HG02938 (cell line): Measurements from ENCODE around the gene GRM2.

Experiments
- ATAC-seq: cut with Tn5 transposase; IDR thresholded peaks from one replicate; pipeline ENCODE4 v1.9.1; 2021; ENCODE audit warnings: mild to moderate bottlenecking, moderate library complexity; ENCODE audit not compliant: unreplicated experiment

GRM2 gene

DNA sequence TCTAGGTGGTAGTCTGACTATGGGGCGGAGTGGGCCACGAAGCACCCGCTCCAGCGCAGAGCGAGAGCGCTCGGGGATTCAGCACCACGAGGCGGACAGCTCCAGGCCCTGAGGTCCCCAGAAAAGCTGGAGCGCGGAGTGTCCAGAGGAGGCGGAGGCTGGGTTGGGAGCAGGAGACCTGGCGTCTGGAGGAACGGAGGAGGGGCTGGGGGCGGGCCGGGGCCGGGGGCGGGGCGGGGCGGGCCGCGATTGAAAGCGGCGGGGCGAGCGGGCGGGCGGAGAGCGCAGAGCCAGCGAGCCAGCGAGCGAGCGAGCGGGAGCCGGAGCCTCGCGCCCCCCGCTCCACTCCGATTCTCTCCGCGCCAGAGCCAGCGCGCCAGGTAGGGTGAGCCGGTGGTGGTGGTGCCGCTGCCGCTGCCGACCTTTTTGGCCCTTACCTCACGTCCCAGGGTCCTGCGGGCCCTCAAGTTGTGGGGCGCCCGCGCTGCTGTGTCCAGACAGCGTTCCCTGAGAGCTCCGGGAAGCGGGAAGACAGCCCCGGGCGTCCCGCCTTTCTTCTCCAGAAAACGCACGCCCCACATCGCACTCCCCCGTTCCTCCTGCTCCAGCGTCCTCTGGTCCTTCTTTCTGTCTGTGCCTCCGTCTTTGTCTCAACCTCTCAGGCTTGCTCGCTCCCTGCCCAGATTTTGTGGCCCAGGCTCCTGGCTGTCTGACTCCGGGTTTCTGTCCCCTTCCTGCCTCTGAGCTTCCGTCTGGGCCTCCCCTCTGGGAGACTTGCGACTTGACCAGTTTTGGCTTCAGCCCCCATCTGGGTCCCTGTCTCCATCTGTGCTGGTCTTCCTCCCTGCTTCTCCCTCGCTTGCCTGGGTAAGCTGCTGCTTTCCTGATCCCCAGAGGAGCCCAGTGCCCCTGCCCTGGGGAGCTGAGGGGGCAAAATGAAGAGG, at the start of gene GRM2:
Gene GRM2 (plus strand): TSS at position 281 of the 944 bp plus-strand sequence. CDS start 1,916 bp downstream, outside the sequence.
- ATAC-seq: no peak

DNA sequence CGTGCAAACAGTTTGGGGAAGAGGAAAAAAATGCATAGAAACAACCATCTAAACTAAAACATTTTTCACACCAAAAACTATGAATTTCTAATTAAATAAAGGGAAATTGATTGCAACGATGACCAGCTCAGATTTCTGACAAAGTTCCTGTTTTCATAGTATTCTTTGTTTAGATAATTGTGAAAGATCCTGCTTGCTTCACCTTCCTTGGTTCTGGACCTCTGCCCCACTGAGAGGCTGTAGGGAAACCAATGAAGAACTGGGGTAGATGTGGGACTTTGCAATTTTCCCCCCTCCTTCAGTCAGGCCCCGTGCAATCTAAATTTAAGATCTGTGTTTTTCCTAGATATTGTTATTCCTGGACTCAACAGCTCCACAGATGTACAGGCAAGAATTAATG, 49.6 kb upstream of the GRM2 start:
- no peak for ATAC-seq

DNA sequence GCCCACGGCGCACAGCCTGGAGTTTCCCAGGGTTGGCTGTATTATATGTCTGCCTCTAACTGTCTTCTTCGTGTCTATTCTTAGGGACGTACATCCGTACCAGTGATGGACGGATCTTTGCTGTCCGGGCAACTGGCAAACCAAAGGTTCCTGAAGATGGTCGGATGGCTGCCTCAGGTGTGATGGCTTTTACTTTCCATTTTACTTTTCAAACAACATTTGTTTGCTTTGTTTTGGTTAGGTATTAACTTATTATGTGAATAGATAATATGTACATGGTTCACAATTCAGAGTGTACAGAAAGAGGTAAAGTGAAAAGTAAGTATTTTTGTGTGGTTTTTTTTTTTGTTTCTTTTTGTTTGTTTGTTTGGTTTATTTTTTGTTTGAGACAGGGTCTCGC, 46.9 kb upstream of the GRM2 start:
- no peak for ATAC-seq

DNA sequence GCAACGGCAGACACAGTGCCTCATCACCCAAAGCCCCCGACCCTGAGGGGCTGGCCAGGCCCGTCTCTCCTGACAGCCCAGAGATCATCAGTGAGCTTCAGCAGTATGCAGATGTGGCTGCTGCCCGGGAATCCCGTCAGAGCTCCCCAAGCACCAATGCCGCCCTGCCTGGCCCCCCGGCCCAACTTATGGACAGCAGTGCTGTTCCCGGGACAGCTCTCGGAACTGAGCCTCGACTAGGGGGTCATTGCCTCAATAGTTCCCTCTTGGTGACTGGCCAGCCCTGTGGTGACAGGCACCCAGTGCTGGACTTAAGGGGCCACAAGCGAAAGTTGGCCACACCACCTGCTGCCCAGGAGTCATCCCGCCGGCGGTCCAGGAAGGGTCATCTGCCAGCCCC, 44.4 kb upstream of the GRM2 start:
- ATAC-seq: no peak

DNA sequence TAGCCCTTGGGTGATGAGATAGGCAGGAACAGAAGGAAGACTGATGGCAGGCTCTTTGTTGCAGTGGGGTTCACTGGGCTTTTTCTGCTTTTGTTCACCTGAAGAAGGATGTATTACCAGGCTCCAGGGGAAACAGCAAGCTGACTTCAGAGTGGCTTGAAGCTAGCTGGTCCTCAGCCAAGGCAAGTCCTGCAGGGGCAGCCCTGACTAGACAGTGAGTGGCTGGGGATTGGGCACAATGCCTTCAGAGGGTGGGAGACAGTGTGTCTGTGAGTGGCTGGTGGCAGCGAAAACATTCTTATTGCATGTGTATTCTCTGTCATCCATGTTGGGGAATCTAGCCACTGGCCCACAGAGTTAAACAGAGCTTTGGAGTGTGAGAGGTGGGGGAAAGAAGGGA, 38.1 kb upstream of the GRM2 start:
- ATAC-seq: no peak

DNA sequence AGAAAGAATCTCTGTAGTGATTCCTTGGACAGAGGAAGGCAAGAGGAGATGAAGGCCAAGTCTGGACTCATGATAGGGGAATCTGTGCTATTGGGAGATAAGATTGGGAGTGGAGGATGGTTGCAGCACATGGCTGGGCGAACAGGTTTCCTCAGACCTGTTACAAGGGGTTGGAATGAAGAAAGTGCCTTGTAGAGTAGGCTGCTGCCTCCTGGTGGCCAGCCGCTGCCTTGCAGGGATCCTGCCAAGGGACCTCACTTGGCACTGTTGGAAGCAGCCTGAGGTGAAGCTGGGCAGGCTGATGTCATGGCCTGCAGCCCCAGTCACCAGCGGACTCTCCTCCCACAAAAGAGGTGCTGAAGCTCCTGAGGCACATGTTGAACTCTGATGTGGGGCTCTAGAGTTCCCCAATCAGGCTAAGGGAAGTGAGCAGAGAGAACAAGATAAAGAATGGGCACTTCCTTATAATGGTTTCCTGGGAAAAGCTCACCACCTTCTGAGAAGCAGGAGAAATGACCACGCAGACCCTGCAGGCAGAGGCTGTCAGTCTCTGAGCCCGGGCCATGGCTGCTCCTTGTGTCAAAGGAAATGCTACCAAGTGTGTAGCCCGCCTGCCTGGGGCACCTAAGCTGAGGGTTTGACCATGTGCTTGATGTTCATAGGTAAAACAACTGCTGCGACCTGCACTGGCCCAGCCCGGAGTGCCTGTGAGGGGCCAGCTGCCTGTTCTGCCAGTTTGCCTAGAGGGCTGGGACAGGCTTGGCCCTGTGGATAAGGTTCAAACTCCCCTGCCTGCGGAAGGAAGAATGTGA, 37.4 kb upstream of the GRM2 start:
- no peak for ATAC-seq

GRCh38 chr3:51670053-51670822, 36.6 kb upstream of the GRM2 start:
- no peak for ATAC-seq

DNA sequence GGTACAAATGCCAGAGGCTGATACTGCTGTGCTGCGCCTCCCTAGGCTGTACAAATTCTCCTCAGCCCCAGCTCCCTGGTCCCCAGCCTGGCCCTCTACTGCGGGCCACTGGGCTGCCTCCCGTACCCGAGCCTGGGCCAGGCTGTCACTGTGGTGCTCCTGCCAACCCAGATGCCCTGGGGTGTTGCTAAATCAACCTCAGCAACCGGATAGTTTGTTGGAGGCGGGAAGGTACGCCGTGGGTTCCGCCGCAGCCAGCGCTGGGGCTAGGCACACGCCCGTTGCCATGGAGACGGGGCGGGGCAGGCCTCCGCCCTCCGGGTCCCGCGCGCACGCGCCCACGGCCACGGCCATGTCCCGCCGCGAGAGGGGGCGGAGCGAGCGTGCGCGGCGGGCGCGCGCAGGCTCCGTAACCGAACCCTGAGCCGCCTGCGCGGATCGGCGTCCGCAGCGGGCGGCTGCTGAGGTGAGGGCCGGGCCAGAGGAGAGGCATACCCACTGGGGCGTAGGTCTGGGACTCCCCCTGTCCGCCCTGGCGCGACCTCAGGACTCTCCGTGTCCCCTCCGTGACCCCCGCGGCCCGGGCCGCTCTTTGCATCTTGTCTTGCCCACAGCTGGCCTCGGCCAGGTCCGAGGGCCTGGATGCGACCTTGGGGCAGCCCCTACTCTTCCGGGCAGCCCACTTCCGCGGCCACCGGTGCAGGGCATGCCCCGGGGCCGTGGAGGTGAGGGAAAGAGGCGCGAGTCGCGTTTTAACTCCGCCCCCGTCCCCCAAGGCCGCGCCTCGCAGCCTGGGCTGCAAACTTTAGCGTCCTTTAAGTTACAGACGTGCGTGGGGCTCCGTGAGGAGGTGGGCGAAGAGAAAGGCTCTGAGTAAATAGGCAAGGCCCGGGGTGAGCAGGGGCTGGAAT, 35.8 kb upstream of the GRM2 start, which contains the start of gene TEX264:
Gene TEX264 (plus strand): TSS at position 430 of the 911 bp plus-strand sequence. CDS start 3,053 bp downstream, outside the sequence.
- ATAC-seq: peak; percentile 65

GRCh38 chr3:51671734-51672475, 35.0 kb upstream of the GRM2 start:
- ATAC-seq: peak; percentile 39

DNA sequence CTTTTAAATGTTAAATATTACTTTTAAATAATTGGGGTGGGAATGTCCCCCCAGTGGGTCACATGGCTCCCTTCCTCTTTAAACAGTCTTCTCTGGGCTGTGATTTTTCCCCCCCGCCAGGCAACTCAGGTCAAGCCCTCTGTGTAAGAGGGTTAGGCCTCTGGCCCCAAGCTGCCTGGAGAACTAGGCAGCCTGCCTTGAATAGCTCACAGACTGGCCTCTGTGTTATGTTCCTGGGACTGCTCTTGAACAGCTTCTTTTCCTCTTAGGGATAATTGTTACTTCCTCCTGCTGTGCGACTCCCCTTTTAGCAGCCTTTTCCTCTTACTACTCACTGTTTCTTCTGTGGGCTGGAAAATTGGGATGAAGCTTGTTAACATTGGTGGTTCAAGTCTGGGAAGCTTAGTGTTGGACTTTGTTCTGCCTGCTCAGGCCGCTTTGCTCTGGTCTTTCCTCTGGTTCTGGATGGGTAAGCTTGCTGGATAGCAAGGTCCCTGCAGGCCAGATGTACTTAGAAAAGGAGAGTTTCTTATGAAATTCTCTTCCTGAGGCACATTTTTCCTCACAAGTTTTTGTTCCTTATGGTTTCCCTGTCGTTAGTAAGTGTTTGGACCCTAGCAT, 33.6 kb upstream of the GRM2 start:
- no peak for ATAC-seq

GRCh38 chr3:51673802-51674654, 32.8 kb upstream of the GRM2 start:
- ATAC-seq: no peak

- ATAC-seq: no peak
Observed at GRCh38 chr3:51675201-51675611, 31.7 kb upstream of the GRM2 start.

- ATAC-seq: no peak
Observed at GRCh38 chr3:51676102-51676640, 30.7 kb upstream of the GRM2 start.

- no peak for ATAC-seq
Observed at GRCh38 chr3:51677358-51677757, 29.5 kb upstream of the GRM2 start.

DNA sequence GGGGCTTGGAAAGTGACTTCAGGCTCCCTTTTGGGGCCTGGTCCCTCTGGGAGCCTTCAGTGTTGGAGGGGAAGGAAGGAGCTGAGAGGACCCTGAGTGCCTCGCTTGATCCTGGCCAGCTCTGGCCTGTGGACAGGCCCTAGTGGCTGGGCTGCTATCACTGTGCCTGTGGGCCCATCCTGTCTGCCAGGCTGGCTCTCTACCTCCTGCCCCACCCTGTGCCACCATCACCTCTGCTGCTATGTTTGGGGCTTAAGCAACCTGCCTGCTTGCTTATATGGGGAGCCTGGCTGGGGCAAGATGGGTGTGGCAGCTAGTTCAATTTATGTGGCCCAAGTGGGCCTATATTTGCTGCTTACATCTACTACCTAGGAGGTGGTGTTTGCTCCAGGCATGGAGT, 28.7 kb upstream of the GRM2 start:
- ATAC-seq: no peak

DNA sequence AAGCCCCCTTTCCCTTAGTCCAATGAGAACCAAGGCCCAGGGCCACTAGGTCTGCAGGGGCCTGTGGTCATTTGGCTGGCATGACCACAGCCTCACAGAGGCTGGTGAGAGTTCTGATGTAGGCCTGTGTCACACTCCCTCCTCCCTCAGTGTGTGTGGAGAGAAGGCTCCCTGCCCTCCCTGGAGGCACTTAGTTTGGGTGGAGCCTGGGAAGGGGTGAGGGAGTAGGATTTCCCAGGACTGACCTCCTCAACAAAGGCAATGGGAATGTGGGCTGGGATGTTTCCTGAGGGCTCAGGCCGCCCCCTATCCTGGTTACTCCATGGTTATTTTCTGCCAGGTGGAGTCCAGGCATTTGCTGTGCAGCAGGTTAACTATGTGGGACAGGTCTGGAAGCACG, 28.2 kb upstream of the GRM2 start:
- ATAC-seq: no peak

DNA sequence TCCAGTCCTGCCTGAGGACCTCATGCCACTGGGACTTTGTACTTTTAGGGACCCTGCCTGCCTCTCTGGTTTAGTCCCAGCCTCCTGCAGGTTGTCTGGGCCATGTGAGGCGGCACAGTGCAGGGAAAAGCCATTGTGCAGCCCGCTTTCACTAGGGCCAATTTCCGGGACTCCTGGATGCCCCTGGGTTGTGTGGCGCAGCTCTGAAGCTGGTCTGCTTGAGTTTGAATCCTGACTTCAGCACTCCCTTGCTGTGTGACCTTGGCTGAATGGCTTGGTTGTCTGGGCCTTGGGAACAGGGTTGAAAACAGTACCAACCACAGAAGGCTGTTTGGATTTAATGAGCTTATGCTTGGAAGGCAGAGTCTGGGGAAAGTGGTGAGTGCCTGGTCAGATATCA, 27.6 kb upstream of the GRM2 start:
- ATAC-seq: no peak

GRCh38 chr3:51679777-51680176, 27.1 kb upstream of the GRM2 start:
- no peak for ATAC-seq
